GM21737 (cell line): Measurements from ENCODE around the gene ATP2B3.

Experiments used
- ATAC-seq: cut with Tn5 transposase; IDR thresholded peaks from one replicate; pipeline ENCODE4 v1.9.1; 2021; ENCODE audit warnings: mild to moderate bottlenecking, moderate library complexity; ENCODE audit not compliant: unreplicated experiment

Gene ATP2B3

GRCh38 chrX:153631907-153632594, 114.6 kb downstream of the ATP2B3 start:
- ATAC-seq = no peak
